ENCODE data around the gene MPP3.
"Not testable (repeated sequence)": the region's sequence is repeated elsewhere in the genome, so short reads cannot be mapped to it uniquely, and the experiment has no call there.

MPP3 gene, protein sequence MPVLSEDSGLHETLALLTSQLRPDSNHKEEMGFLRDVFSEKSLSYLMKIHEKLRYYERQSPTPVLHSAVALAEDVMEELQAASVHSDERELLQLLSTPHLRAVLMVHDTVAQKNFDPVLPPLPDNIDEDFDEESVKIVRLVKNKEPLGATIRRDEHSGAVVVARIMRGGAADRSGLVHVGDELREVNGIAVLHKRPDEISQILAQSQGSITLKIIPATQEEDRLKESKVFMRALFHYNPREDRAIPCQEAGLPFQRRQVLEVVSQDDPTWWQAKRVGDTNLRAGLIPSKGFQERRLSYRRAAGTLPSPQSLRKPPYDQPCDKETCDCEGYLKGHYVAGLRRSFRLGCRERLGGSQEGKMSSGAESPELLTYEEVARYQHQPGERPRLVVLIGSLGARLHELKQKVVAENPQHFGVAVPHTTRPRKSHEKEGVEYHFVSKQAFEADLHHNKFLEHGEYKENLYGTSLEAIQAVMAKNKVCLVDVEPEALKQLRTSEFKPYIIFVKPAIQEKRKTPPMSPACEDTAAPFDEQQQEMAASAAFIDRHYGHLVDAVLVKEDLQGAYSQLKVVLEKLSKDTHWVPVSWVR

DNA sequence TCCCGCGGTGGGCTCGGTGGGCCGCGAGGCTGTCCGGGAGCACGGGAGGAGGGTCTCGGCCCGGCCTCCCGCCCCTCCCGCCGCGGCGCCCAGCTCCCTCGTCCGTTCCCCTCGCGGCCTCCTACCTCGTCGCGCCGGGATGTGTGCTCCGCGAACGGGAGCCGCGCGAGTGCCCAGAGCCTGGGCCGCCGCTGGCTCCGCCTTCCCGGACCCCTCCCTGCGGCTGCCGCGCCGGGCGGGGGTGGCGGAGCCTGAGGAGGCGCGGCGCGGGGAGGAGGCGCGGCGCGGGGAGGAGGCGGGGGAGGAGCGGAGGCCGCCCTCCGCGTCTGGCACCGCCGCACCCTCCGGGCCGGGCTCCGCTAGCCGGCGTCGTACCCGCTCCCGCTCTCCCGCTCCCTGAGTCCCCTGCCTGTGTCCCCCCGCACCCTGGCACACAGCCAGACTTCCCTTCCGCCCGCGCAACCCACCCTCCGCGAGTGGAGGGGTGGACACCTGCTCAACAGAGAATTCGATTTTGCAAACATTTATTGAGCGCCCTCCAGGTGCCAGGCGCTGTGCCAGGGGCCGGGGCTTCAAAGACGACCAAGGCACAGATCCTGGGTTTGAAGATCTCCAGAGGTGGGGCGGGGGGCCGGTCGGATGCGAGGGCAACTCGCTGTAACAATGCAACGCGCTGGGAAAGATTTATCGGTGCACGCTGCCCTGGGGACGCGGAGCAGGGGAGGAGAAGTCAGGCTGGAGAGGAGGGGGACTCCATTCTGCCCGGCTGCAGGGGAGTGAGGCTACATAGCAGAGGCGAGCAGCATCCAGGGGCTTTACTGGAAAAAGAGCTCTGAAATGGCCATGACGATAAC, at the start of gene MPP3:
TSS of gene MPP3 (minus strand) at position 171 of the 854 bp plus-strand sequence. CDS start 1,240 bp downstream, outside the sequence.
- DNase-seq (ENCODE audit: low spot score), result peak; percentile 43

DNA sequence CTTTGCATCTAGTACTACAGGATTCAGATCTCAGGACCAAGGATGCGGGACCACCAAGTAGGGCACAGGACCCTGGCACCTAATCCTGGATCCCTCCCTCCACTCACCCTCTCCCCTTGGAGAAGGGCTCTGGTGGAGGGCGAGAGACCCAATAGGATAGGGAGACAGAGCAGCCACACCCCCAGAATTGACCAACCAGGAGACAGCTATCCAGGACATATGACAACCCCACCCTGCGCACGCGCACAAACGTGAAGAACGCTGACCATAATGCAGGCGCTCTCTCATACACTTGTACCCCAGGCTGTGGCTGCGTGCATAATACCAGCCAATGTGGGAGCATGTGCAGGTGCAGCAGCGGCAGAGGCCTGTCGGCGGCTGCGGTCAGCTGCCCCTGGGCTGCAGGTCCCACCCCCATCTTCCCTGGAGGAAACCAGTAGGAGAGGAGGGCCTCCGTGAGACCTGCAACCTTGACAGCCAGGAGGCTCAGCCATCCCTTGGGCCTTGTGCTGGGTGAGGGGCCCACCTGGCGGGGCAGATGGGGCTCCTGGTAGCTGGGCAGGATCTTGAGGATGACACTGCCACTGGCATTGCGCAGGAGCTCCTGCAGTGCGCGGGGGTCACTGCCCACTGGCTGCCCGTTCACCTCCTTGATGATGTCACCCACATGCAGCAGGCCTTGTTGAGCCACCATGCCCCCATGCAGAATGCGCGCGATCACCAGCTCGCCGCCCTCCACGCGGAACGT, 49.0 kb upstream of the MPP3 start:
- DNase-seq (ENCODE audit: low spot score), result no peak

DNA sequence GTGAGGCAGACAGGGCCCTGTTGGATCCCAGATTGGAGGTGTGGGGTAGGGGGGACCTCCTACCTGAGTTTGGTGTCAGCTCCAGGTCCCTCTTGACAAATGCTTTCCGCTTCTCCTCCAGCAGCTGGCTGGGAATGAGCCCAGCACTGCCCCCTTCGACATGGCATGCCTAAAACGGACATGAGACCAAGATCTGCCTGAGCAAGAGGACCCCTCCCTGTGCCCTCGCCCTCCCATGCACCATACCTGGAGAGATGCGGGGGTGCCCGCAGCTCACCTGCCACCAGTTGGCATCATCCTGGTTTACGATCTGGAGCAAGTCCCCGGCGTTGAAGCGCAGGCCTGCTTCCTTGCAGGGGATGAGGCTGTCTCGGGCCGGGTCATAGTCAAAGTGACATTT, 48.2 kb upstream of the MPP3 start:
- no peak for DNase-seq (ENCODE audit: low spot score)

DNA sequence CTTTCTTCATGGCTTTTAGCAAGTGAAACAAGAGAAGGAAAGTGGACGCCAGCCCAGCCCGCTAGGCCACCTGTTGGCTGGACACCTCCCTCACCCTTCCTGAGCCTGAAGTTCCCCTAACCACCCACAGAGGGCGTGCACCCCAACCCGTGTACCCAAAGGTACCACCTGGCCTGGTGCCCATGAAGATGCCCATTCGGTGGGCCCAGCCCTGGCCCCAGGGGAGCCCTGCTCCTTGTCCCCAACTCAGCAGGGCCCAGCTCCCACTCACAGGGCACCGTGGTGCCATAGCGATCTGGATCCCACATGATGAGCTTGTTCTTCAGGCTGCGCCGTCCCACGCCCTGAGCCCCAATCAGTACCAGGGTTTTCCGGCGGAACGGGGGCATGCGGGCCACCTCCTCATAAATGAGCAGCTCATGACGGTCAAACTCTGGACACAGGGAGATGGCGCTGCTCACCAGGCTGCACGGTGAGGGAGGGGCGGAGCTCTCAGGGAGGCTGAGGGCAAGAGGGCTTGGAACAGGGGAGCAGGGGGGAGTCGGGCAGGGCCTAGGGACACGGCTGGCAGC, 47.6 kb upstream of the MPP3 start:
- DNase-seq (ENCODE audit: low spot score), result peak; percentile 11

DNA sequence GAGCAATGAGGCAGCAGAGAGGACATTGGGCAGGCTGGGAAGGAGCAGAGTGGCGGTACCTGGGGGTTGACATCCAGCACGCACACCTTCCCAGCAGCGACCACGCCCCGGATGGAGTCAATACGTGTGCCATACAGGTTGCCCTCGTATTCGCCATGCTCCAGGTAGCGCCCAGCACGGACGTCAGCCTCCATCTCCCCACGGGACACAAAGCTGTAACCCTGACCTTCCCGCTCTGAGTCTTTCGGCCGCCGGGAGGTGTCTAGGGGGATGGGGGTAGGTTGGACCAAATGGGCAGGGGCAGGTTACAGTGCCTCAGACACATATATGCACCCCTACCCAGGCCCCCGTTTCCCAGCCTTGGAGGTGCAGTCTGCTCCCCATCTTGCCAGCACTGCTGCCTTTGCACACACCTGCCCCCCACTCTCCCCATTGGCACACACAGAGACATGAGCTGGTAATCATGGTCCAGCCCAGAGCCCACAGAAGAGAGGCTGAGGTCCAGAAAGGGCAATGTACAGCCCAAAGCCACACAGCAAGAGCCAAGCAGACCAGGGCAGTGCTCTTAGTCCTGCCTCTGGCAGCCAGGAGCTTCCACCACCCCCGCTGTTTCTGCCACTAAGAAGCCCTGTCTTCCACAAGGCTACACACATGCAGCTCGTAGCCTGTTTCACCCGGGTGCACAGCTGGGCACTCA, 46.9 kb upstream of the MPP3 start:
- no peak for DNase-seq (ENCODE audit: low spot score)

DNA sequence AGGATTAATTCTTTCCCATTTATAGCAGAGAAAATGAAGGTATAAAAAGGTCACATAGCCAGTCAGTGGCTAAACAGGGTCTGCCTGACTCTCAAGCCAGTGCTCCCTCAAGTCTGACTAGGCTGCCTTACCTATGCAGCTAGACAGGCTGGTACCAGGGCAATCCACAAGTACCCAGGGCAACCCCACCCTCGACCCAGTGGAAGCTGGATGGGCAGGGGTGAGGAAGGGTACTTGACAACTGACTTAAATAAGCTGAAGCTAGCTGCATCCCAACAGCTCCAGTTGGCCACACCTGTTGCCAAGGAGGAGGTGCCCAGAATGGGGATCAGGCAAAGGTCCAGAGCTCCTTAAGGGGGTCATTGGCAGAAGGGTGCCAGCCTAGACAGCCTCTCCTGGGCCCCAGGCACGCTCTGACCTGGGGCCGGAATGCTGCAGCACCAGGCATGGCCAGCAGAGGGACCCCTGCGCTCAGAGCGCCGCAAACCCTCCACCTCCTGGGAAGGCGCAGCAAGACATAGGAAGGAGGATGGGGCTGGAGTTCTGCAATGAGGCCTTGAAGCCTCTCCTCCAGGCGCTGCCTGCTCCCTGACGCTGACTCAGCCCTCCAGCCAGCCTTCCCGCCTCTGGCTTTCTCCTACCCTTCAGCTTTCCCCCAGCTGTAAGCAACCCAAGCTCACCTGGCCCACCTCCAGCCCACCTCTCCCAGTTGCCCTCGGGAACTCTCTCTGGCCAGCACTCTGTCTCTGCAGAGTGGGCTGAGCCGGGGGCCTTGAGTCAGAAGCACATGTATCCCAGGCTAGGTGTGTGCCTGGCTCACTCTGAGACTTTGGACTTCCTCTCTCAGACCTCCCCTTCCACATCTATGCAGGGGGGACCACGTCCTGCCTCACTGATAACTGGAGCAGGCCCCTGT, 45.6 kb upstream of the MPP3 start:
- peak; percentile 47 for DNase-seq (ENCODE audit: low spot score)

DNA sequence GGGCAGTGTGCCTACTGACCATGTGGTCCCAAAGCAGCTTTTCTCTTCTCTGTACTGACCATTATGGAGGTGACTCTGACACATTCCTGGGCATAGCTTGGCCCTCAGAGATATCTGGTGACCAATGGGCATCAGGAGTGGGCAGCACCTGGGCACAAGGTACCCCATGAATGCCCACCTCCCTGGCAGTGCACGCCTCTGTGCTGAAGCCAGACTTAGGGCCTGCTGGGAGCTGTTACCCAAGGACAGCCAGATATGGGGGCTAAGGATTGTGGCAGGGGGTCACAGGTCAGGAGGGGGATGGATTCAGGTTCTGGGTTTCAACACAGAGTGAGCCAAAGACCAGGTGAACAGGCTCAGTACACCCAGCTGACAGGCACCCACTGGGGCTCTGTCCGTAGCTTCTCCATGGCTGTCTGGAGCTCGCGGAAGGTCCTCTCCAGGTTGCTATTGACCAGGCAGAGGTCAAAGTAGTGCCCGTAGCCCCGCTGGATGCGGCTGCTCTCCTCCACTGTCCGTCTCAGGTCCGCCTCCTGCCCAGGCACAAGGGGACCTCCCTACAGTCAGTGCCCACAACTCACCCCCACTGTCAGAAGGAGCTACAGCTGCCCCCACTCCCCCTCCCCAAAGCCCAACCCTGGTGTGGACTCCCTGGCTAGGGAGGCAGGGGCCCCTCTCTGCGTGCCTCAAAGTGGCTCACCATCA, 44.7 kb upstream of the MPP3 start:
- DNase-seq (ENCODE audit: low spot score), result no peak

DNA sequence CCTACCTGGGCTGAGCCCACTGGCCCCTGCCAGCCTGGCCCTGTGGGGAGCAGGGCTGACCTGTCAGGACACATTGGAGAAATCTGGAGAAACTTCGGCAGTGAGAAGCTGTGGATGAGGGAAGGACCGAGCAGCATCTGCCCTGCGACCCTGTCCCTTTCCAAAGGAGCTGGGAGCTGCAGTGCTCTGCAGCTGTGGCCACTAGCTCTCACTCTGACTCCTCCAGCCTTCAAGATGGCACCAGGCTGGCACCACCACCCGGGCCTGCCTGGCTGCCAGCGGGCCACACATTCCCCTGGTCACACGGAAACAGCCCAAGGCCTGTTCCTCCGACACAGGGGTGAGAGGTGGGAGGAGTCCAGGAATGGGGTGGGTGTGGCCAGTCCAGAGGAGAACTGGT, 44.1 kb upstream of the MPP3 start:
- DNase-seq (ENCODE audit: low spot score), result no peak

DNA sequence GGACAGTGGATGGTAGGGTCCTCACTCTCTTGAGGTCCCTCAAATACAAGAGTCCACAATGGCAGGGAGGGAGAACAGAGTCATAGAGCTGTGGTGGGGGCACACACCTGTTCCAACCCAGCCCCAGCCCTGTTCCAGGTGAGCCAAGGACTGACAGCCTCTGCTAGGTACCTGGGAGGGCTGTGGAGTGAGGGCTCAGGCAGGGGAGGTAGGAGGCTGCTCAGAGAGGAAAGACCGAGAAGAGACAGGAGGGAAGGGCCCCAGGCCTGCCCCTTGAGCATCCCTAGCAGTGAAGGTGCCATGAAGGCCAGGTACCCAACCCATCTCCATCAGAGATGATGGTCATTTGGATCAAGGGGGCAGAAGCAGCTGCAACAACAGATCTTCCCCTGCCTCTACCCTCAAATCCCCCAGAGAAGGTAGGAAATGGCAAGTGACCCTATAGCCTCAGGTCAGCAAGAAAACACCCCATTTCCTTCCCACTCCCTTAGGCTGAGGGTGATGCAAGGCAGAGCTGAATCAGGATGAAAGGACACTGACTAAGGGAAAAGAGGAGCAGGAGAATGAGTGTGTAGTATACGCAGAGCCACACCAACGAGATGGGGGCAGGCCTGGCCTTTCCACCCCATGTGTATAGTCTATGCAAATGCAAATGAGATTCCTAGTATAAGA, 42.7 kb upstream of the MPP3 start:
- no peak for DNase-seq (ENCODE audit: low spot score)

DNA sequence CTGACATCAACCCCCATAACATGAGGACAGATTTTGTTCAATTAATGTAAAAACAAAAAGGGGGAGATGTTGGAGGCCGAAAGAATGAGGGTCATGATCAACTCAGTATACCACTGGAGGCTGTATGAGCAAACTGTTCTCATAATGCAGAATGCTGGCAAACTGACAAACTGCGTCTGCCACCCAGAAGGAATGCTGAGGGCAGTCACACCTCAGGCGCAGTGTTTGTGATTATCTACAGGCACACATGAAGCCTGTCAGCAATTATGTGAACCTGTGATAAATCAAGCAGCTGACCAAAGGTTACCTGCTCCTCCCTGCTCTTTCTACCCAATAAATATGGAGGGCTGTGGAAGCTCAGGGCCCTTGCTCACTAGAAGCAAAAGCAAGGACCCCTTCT, 41.3 kb upstream of the MPP3 start:
- DNase-seq (ENCODE audit: low spot score), result no peak

DNA sequence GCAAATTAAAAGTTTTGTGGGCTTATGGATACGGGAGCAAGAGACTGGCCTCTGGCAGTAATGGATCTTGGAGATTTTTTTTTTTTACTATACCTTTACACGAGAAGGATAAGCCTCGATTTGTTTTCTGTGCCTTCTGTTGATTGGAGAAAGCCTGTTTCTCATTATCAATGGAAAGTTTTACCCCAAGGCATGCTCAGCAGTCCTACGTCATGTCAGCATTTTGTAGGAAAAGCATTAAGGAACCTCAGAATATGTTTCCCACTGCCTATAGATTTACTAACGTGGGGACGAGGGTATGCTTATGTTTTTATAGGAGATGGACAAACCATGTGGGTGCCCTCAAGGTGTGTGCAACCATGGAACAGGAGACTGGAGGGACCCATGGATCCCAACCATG, 40.9 kb upstream of the MPP3 start:
- no peak for DNase-seq (ENCODE audit: low spot score)

DNA sequence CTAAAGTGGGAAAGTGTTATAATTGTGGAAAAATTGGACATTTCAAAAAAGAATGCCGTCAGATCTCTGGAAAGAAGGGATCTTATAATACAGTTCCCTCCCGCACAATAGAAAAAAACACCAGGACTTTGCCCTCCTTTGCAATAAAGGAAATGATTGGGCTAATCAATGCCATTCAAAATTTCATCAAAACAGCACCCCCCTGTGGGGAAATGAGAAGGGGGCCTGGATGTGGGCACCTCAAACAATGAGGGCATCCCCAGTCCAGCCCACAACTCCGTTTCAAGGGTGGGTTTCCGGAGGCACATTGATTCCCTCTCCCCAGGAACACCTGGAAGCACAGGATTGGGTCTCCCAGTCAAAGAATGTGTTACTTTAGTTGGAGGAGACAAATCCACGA, 40.1 kb upstream of the MPP3 start:
- no peak for DNase-seq (ENCODE audit: low spot score)

DNA sequence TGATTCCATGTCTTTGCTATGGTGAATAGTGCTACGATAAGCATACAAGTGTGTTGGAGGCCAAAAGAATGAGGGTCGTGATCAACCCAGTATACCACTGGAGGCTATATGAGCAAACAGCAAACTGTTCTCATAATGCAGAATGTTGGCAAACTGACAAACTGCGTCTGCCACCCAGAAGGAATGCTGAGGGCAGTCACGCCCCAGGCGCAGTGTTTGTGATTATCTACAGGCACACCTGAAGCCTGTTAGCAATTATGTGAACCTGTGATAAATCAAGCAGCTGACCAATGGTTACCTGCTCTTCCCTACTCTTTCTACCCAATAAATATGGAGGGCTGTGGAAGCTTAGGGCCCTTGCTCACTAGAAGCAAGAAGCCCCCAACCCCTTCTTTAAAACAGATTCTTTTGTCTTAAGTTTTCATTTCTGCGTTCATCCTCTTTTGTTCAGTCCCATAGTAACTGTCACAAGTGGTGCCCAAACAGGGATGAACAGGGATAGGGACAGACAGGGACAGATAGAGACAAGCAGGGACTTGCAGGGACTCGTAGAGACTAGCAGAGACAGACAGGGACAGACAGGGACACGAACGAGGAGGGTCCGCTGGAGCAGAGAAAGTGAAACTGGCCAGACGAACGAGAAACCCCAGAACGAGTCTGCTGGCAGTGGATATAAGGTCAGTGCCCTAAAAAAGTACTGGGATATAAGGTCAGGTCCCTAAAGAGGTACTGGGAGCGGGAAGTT, 39.2 kb upstream of the MPP3 start:
- DNase-seq (ENCODE audit: low spot score), result no peak

DNA sequence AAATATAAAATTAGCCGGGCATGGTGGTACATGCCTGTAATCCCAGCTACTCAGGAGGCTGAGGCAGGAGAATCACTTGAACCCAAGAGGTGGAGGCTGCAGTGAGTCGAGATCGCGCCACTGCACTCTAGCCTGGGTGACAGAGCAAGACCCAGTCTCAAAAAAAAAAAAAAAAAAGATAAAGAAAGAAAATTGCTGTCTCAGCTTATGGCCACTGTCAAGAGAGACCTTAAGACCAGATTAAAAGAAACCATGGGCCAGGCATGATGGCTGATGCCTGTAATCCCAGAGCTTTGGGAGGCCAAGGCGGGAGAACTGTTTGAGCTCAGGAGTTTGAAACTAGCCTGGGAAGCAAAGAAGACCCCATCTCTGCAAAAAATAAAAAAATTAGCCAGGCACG, 36.1 kb upstream of the MPP3 start:
- not testable (repeated sequence) for DNase-seq (ENCODE audit: low spot score)

DNA sequence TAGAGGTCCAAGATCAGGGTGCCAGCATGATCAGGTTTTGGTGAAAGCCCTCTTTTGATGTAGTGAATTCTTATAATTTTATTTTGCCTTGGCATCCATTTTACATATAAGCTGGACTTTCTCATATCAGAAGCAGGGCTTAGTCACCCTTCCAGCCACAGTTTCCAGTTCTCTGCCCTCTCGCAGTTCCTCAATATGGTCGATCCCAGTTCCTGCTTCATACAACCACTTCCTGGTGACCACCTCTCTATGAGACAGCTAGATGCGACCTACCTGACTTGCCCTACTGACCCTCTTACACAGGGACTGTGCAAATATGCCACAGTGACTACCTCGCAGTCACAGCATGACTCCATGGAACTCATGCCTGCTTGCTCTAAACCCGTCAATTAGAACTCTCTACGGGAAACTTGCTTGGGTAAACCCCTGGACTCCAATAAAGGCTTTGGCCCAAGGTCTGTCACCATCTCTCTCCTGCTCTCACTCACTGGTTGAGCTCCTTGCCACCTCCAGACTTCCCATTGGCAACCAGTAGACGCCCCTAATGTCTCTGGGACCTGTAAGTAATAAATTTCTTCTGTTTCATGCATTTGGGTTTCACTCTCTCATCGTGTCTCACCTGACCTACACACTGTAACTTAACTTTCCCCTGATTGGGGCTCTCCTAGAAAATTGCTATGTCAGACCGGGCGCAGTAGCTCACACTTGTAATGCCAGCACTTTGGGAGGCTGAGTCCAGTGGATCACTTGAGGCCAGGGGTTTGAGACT, 35.5 kb upstream of the MPP3 start:
- no peak for DNase-seq (ENCODE audit: low spot score)

DNA sequence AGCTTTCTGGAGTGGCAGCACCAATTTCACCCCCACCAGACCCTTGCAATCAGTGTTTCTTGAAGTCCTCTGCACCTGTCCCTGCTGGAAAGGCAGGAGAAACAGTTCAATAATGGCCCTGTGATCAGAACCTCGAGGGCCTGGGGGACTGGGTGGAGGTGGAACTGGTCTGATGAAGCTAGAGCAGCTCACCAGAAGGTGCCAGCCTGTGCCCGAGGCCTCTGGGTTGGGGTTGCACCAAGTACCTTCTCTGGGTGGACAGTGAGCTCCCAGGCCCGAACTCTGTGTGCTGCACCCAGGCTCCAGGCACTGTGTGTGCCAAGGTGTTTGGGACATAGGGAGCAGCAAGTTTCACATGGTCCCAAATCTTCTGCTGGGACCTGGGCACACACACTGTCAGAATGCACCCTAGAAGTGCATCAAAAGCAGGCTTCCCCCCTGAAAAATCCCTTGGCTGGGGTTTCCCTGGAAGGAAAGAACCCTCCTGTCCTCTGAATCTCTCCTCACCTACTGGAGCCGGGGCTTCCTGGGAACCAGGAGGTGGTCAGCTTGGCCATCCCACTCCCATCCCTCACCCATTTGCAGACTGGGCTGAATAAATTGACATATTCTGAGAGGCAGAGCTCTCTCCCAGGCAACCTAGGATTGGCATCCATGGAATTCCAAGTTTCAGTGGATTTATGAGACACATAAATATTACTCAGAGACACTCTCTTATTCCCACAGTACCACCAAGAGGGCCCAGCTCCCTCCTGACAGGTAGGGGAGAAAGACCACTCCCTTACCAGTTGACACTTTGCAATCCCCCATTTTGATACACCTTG, 31.4 kb upstream of the MPP3 start:
- no peak for DNase-seq (ENCODE audit: low spot score)
